HCT116 (cell line): ENCODE results near the gene TAF5L. TPM values are rescaled to one million over a fixed set of nuclear protein-coding genes. Genes with fewer than 3 reads are reported as not detected.

Source experiments
- ATAC-seq: fragments of 200-7000 bp; cut with Tn5 transposase; 2 replicates; pipeline ENCODE4 v1.9.1; 2020; ENCODE audit warnings: mild to moderate bottlenecking, moderate library complexity
- BruUV-seq: library from RNA; stranded (reverse); fragments of 400-500 nt; replicated peaks from 2 replicates; lab custom pipeline; 2021; lab: Mats Ljungman, UMichigan
- CTCF ChIA-PET: fragments of 300-600 bp; sonication (Branson Sonifier 250); formaldehyde crosslinking; loops from one replicate; lab custom pipeline; 2021; ENCODE audit warnings: antibody characterized with exemption; lab: Charles Lee
- POLR2A ChIA-PET: fragments of 300-600, 350-600 bp; sonication (Branson Sonifier 250); formaldehyde crosslinking; loops from one replicate; lab custom pipeline; 2021; ENCODE audit warnings: antibody characterized with exemption; lab: Charles Lee
- RAD21 ChIA-PET, 2 experiments: fragments of 300-600 bp; sonication (Branson Sonifier 250); formaldehyde crosslinking; loops; one replicate each; lab custom pipeline; 2023; ENCODE audit warnings: low total read pairs in 2 of 2; ENCODE audit not compliant: uncharacterized antibody in 2 of 2, unreplicated experiment in 2 of 2, low non-redundant PET in 1 of 2; lab: Charles Lee
- DNase-seq: peaks from one replicate; pipeline ENCODE4 v3.0.0-alpha.2; 2010; ENCODE audit warnings: low read depth, low spot score
- H2AFZ ChIP-seq: fragments of 200-600 bp; shearing (Covaris generic), sonication (generic); 2 replicates; pipeline ENCODE4 v1.6.1; 2017; ENCODE audit warnings: low read depth, mixed run types, mixed read lengths, antibody characterized with exemption, low read length; ENCODE audit not compliant: poor library complexity, severe bottlenecking
- H3K27ac ChIP-seq: 2 replicates; pipeline ENCODE4 v1.5.1; 2012; ENCODE audit warnings: low read depth, low read length
- H3K27me3 ChIP-seq: fragments of 200-600 bp; sonication (generic); 2 replicates; pipeline ENCODE4 v1.6.1; 2016; ENCODE audit warnings: mixed run types, low read length, mixed read lengths; ENCODE audit not compliant: insufficient read depth
- H3K36me3 ChIP-seq, 2 experiments: fragments of 200-500 bp in 1 of 2; fragments of 200-600 bp in 1 of 2; sonication (Bioruptor generic) in 1 of 2; sonication (generic) in 1 of 2; 2 replicates each; pipeline versions ENCODE4 v1.5.1 to v1.6.1; 2014 to 2016; ENCODE audit warnings: low read length in 2 of 2, inconsistent platforms in 1 of 2, mixed read lengths in 1 of 2, mixed run types in 1 of 2; ENCODE audit not compliant: insufficient read depth in 2 of 2, control insufficient read depth in 1 of 2
- H3K4me1 ChIP-seq, 2 experiments: fragments of 200-600 bp in 1 of 2; sonication (generic) in 1 of 2; 2 replicates each; pipeline versions ENCODE4 v1.5.1 to v1.6.1; 2012 to 2017; ENCODE audit warnings: low read length in 2 of 2, inconsistent platforms in 1 of 2, mild to moderate bottlenecking in 1 of 2, mixed read lengths in 1 of 2, mixed run types in 1 of 2, moderate library complexity in 1 of 2; ENCODE audit not compliant: insufficient read depth in 2 of 2, control insufficient read depth in 1 of 2
- H3K4me2 ChIP-seq: fragments of 200-600 bp; sonication (generic); 2 replicates; pipeline ENCODE4 v1.6.1; 2017; ENCODE audit warnings: mixed run types, low read length, mixed read lengths
- H3K4me3 ChIP-seq, 2 experiments: fragments of 200-600 bp in 1 of 2; sonication (generic) in 1 of 2; replicated peaks in 1 of 2; 2 replicates each; pipeline ENCODE4 v1.5.1; 2011 to 2016; ENCODE audit warnings: low read length in 2 of 2, control low read depth in 1 of 2, low read depth in 1 of 2, mild to moderate bottlenecking in 1 of 2, mixed read lengths in 1 of 2, mixed run types in 1 of 2
- H3K79me2 ChIP-seq: fragments of 200-600 bp; sonication (generic); 2 replicates; pipeline ENCODE4 v1.6.1; 2017; ENCODE audit warnings: mild to moderate bottlenecking, mixed run types, low read length, moderate library complexity, mixed read lengths; ENCODE audit not compliant: insufficient read depth
- H3K9ac ChIP-seq: fragments of 200-600 bp; sonication (generic); 2 replicates; pipeline ENCODE4 v1.6.1; 2016; ENCODE audit warnings: low read length, mixed read lengths
- H3K9me2 ChIP-seq: fragments of 200-600 bp; sonication (generic), shearing (Covaris generic); 2 replicates; pipeline ENCODE4 v1.6.1; 2017; ENCODE audit warnings: mixed run types, mild to moderate bottlenecking, moderate library complexity; ENCODE audit not compliant: insufficient read depth
- H3K9me3 ChIP-seq, 2 experiments: fragments of 200-500 bp in 1 of 2; fragments of 200-600 bp in 1 of 2; sonication (Bioruptor generic) in 1 of 2; sonication (generic) in 1 of 2; 2 replicates each; pipeline ENCODE4 v1.6.1; 2014 to 2017; ENCODE audit warnings: low read length in 2 of 2, mixed read lengths in 2 of 2, inconsistent platforms in 1 of 2, low read depth in 1 of 2, mild to moderate bottlenecking in 1 of 2, mixed run types in 1 of 2, moderate library complexity in 1 of 2; ENCODE audit not compliant: control insufficient read depth in 1 of 2, insufficient read depth in 1 of 2
- H4K20me1 ChIP-seq: fragments of 200-600 bp; sonication (generic), shearing (Covaris generic); 2 replicates; pipeline ENCODE4 v1.6.1; 2017; ENCODE audit warnings: mixed run types, mild to moderate bottlenecking, moderate library complexity; ENCODE audit not compliant: insufficient read depth
- ATF3 ChIP-seq: IDR thresholded peaks from 2 replicates; pipeline ENCODE4 v1.6.1; 2012
- CEBPB ChIP-seq: IDR thresholded peaks from 2 replicates; pipeline ENCODE4 v1.6.1; 2012; ENCODE audit warnings: low read depth
- EGR1 ChIP-seq: IDR thresholded peaks from 2 replicates; pipeline ENCODE4 v1.6.1; 2012; ENCODE audit warnings: low read depth
- EZH2 ChIP-seq: fragments of 200-600 bp; sonication (generic); IDR thresholded peaks from 2 replicates; pipeline ENCODE4 v1.6.1; 2017; ENCODE audit warnings: antibody characterized with exemption, mixed run types
- MAX ChIP-seq: IDR thresholded peaks from 2 replicates; pipeline ENCODE4 v1.6.1; 2012
- POLR2A ChIP-seq: IDR thresholded peaks from 2 replicates; pipeline ENCODE4 v1.7.0; 2011; ENCODE audit warnings: borderline replicate concordance; ENCODE audit not compliant: insufficient read depth, insufficient read length; ENCODE audit errors: extremely low read depth
- POLR2AphosphoS5 ChIP-seq: IDR thresholded peaks from 2 replicates; pipeline ENCODE4 v1.6.1; 2011; ENCODE audit warnings: mild to moderate bottlenecking, low read depth, low read length, moderate library complexity
- RAD21 ChIP-seq: IDR thresholded peaks from 2 replicates; pipeline ENCODE4 v1.6.1; 2012; ENCODE audit warnings: low read depth, mild to moderate bottlenecking
- REST ChIP-seq: IDR thresholded peaks from 2 replicates; pipeline ENCODE4 v1.6.1; 2012; ENCODE audit warnings: low read depth
- SIN3A ChIP-seq: IDR thresholded peaks from 2 replicates; pipeline ENCODE4 v1.6.1; 2012; ENCODE audit warnings: low read depth
- SRF ChIP-seq: IDR thresholded peaks from 2 replicates; pipeline ENCODE4 v1.6.1; 2012; ENCODE audit warnings: low read depth
- TCF7L2 ChIP-seq: IDR thresholded peaks from 2 replicates; pipeline ENCODE4 v1.7.0; 2011; ENCODE audit warnings: borderline replicate concordance, inconsistent platforms; ENCODE audit not compliant: insufficient read depth, insufficient read length; ENCODE audit errors: extremely low read depth
- YY1 ChIP-seq: IDR thresholded peaks from 2 replicates; pipeline ENCODE4 v1.6.1; 2011; ENCODE audit warnings: low read length, low read depth, moderate library complexity, mild to moderate bottlenecking; ENCODE audit not compliant: insufficient replicate concordance; ENCODE audit errors: extremely low read depth
- intact Hi-C: fragments of 100-400 bp; cut with micrococcal nuclease; formaldehyde crosslinking; loops from 2 replicates; pipeline ENCODE4 v1.10.0; 2022
- total RNA-seq: library from RNA; stranded (reverse); gene quantifications from one replicate; pipeline ENCODE4 v1.2.1, GENCODE V29; 2021; ENCODE audit not compliant: unreplicated experiment

The TAF5L gene
- total RNA-seq, 1 experiment from 2014 or later, result 22.4 TPM

- CTCF ChIA-PET, result no interaction called here
- Histone ChIP-seq H3K4me3 (no peak overlapping the region), H3K36me3 (peaks cover 2 to 13% of the 10 kb centered on the region in 2 experiments; a peak in 2 of 4 replicates), H3K9me2 (no peaks in the 10 kb centered on the region), H3K9ac (no peak overlapping the region), H3K79me2 (peaks cover 3% of the 10 kb centered on the region; the same call in 1 of the 2 replicates), H3K4me1 (no peaks in the 10 kb centered on the region)
- no TSS peak for BruUV-seq
- no peak for DNase-seq
- intact Hi-C loops, result no loop called here
- no peak for TF ChIP-seq TCF7L2
- TF ChIP-seq MAX, result no peak
- no peak for TF ChIP-seq EGR1
- no peak for TF ChIP-seq ATF3
- no peak for TF ChIP-seq REST
- TF ChIP-seq YY1, result no peak
- TF ChIP-seq POLR2AphosphoS5, result no peak
- no peak for TF ChIP-seq CEBPB
- TF ChIP-seq SIN3A, result no peak
- TF ChIP-seq RAD21, result no peak
- no peak for TF ChIP-seq EZH2
- no peak for TF ChIP-seq SRF
- no peak for TF ChIP-seq POLR2A
- TF ChIP-seq, all 23 proteins: peak for 0
- ChIA-PET RAD21 (no interaction called here), POLR2A (no interaction called here)
- Histone ChIP-seq H2AFZ (no peak overlapping the region), H4K20me1 (no peaks in the 10 kb centered on the region), H3K9me3 (no peaks in the 10 kb centered on the region), H3K27ac (no peak overlapping the region), H3K27me3 (no peaks in the 10 kb centered on the region), H3K4me2 (no peak overlapping the region)
- ATAC-seq, result no peak
Measured at GRCh38 chr1:229547542-229547941, 78.4 kb downstream of the TAF5L start.
